Loucy (cell line): ENCODE results near the gene XPC.

ENCODE experiments used
- H2AFZ ChIP-seq: fragments of 200-600 bp; sonication (generic); 2 replicates; pipeline ENCODE4 v1.6.0; 2016; ENCODE audit warnings: antibody characterized with exemption, mild to moderate bottlenecking, low read length, moderate library complexity
- H3F3A ChIP-seq: fragments of 200-600 bp; 2 replicates; pipeline ENCODE4 v1.6.0; 2016; ENCODE audit warnings: antibody characterized with exemption, low read depth, mild to moderate bottlenecking
- H3K27me3 ChIP-seq: fragments of 200-600 bp; sonication (generic); 2 replicates; pipeline ENCODE4 v1.6.1; 2014; ENCODE audit warnings: low read length, mild to moderate bottlenecking; ENCODE audit not compliant: insufficient read depth, poor library complexity, severe bottlenecking
- H3K36me3 ChIP-seq: fragments of 200-600 bp; sonication (generic); 2 replicates; pipeline ENCODE4 v1.6.1; 2016; ENCODE audit warnings: low read length; ENCODE audit not compliant: insufficient read depth
- H3K4me1 ChIP-seq: fragments of 200-600 bp; sonication (generic); 2 replicates; pipeline ENCODE4 v1.5.1; 2014; ENCODE audit warnings: low read length, mild to moderate bottlenecking; ENCODE audit not compliant: insufficient read depth, poor library complexity, severe bottlenecking
- H3K4me2 ChIP-seq: fragments of 200-600 bp; sonication (generic); 2 replicates; pipeline ENCODE4 v1.6.0; 2014; ENCODE audit warnings: antibody characterized with exemption, low read length, low read depth, mild to moderate bottlenecking; ENCODE audit not compliant: poor library complexity, severe bottlenecking
- H3K4me3 ChIP-seq: fragments of 200-600 bp; sonication (generic); 2 replicates; pipeline ENCODE4 v1.5.1; 2014; ENCODE audit warnings: low read length, mild to moderate bottlenecking, mixed read lengths; ENCODE audit not compliant: poor library complexity, severe bottlenecking
- H3K79me2 ChIP-seq: fragments of 200-600 bp; sonication (generic); 2 replicates; pipeline ENCODE4 v1.6.1; 2014; ENCODE audit warnings: low read length; ENCODE audit not compliant: insufficient read depth
- H3K9ac ChIP-seq: fragments of 200-600 bp; sonication (generic); 2 replicates; pipeline ENCODE4 v1.6.0; 2014; ENCODE audit warnings: mild to moderate bottlenecking, low read depth, low read length, moderate library complexity; ENCODE audit not compliant: poor library complexity, severe bottlenecking
- H3K9me2 ChIP-seq: fragments of 200-600 bp; sonication (generic); replicated peaks from 2 replicates; pipeline ENCODE4 v1.6.1; 2016; ENCODE audit warnings: low read depth, low read length, mixed read lengths
- H3K9me3 ChIP-seq: fragments of 200-600 bp; sonication (generic); 2 replicates; pipeline ENCODE4 v1.6.1; 2014; ENCODE audit warnings: mild to moderate bottlenecking, antibody characterized with exemption, low read length, low read depth; ENCODE audit not compliant: insufficient read depth
- H4K20me1 ChIP-seq: fragments of 200-600 bp; sonication (generic); 2 replicates; pipeline ENCODE4 v1.6.0; 2014; ENCODE audit warnings: antibody characterized with exemption, low read length, mild to moderate bottlenecking; ENCODE audit not compliant: insufficient read depth, poor library complexity, severe bottlenecking
- EZH2phosphoT487 ChIP-seq: fragments of 200-600 bp; IDR thresholded peaks from 2 replicates; pipeline ENCODE4 v1.6.1; 2018; ENCODE audit warnings: antibody characterized with exemption, mild to moderate bottlenecking, moderate library complexity, borderline replicate concordance
- TF ChIP-seq, protein P1 (sequence below): fragments of 200-600 bp; sonication (generic); conservative IDR thresholded peaks from 2 replicates; pipeline ENCODE4 v1.5.1; 2014; ENCODE audit warnings: mild to moderate bottlenecking, antibody characterized with exemption, low read length

Gene XPC

DNA sequence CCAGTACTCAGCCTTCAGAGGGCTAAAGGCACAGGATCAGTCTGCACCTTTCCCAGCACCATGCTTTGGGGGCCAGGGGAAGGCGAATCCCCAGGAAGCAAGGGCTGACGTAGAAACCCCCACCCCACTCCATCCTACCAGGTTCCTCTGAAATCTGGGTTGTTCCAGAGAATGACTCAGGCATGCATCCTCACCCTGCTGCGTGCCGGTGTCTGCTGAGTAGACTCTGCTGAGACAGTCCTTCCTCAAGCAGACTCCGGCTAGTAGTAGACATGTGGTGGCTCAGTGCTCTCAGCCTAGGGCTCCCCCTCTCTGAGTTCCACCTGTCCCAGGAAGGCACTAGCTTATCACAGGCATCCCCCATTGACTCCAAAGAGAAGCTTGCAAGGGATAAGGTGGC, 44.5 kb downstream of the XPC start:
- Histone ChIP-seq H3K9me2 (no peaks in the 10 kb centered on the region), H3K4me2 (no peak overlapping the region), H3K4me3 (no peak overlapping the region), H4K20me1 (peaks cover under 1% of the 10 kb centered on the region), H3F3A (no peaks in the 10 kb centered on the region), H3K36me3 (peaks cover 55% of the 10 kb centered on the region; the same call in 1 of the 2 replicates), H3K4me1 (no peaks in the 10 kb centered on the region), H2AFZ (no peak overlapping the region), H3K9me3 (no peaks in the 10 kb centered on the region), H3K79me2 (peaks cover 1% of the 10 kb centered on the region; the same call in 1 of the 2 replicates), H3K9ac (no peak overlapping the region), H3K27me3 (no peaks in the 10 kb centered on the region)
- TF ChIP-seq EZH2phosphoT487, result no peak
- TF ChIP-seq, protein P1, sequence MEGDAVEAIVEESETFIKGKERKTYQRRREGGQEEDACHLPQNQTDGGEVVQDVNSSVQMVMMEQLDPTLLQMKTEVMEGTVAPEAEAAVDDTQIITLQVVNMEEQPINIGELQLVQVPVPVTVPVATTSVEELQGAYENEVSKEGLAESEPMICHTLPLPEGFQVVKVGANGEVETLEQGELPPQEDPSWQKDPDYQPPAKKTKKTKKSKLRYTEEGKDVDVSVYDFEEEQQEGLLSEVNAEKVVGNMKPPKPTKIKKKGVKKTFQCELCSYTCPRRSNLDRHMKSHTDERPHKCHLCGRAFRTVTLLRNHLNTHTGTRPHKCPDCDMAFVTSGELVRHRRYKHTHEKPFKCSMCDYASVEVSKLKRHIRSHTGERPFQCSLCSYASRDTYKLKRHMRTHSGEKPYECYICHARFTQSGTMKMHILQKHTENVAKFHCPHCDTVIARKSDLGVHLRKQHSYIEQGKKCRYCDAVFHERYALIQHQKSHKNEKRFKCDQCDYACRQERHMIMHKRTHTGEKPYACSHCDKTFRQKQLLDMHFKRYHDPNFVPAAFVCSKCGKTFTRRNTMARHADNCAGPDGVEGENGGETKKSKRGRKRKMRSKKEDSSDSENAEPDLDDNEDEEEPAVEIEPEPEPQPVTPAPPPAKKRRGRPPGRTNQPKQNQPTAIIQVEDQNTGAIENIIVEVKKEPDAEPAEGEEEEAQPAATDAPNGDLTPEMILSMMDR, result no peak

DNA sequence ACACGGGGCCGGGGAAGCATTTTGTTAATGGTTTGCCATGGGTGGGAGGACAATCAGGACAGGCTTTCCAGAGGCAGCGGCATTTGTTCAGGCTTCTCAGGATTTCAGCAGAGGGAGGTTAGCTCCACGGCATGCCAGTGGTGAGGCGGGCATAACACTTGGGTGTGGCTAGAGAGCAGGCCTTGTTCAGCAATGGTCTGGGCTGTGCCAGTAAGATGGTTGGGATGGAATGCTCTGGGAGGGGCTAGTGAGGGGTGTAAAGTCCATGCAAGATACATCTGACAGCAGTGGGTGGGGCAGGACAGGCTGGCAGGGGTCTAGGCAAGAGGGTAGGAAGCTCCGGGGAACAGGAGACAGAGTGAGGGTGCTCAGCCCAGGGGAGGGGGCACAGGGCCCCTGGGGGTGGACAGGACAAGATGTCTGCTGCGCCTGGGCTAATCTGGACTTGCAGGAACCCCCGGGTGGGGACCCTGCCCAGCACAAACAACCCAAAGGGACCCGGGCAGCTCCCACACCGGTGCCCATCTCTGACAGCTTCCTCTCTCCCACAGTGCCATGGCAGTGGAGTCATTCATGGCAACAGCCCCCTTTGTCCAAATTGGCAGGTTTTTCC, 45.1 kb downstream of the XPC start:
- H3K9me2 ChIP-seq, result no peaks in the 10 kb centered on the region
- TF ChIP-seq, protein P1, result no peak
- TF ChIP-seq EZH2phosphoT487, result no peak
- no peak overlapping the region for H3K9ac ChIP-seq
- no peak overlapping the region for H2AFZ ChIP-seq
- H3K4me1 ChIP-seq, result peaks cover 1% of the 10 kb centered on the region
- H3K4me3 ChIP-seq, result no peak overlapping the region
- H3K9me3 ChIP-seq, result no peaks in the 10 kb centered on the region
- H3K36me3 ChIP-seq, result peaks cover 55% of the 10 kb centered on the region; the same call in 1 of the 2 replicates
- H3K27me3 ChIP-seq, result no peaks in the 10 kb centered on the region
- H3K79me2 ChIP-seq, result peaks cover 7% of the 10 kb centered on the region; the same call in 1 of the 2 replicates
- no peaks in the 10 kb centered on the region for H3F3A ChIP-seq
- peaks cover 7% of the 10 kb centered on the region for H4K20me1 ChIP-seq
- H3K4me2 ChIP-seq, result no peak overlapping the region

DNA sequence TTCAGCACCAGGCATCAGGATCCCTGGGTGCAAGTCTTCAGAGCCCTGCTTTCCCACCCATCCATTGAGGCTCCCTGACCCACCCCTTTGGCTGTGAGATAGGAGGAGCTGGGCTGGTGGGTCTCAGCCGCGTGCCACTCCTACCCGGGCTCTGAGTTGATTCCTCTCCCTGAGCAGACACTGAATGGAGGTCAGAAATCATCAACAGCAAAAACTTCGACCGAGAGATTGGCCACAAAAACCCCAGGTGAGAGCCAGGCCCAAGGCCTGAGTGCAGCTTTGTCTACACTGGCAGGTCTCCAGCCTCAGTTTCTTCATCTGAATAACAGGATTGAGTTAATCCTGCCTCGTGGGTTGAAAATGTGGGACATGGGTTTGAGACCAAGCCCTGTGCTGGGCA, 45.7 kb downstream of the XPC start:
- Histone ChIP-seq H3K4me2 (no peak overlapping the region), H3K36me3 (peaks cover 55% of the 10 kb centered on the region; the same call in 1 of the 2 replicates), H3K27me3 (no peaks in the 10 kb centered on the region), H3K9me3 (no peaks in the 10 kb centered on the region), H3K4me3 (no peak overlapping the region), H4K20me1 (peaks cover 12% of the 10 kb centered on the region), H3K9ac (no peak overlapping the region), H3F3A (no peaks in the 10 kb centered on the region), H3K4me1 (peaks cover 4% of the 10 kb centered on the region), H3K9me2 (no peaks in the 10 kb centered on the region), H2AFZ (no peak overlapping the region), H3K79me2 (peaks cover 13% of the 10 kb centered on the region; the same call in 1 of the 2 replicates)
- no peak for TF ChIP-seq EZH2phosphoT487
- TF ChIP-seq, protein P1, result no peak
